ENCODE measurements around the gene IFIT3. TPM values are rescaled to one million over a fixed set of nuclear protein-coding genes. Genes with fewer than 3 reads are reported as not detected.

IFIT3 gene
- total RNA-seq, 1 experiment from 2014 or later = 0.55 TPM

DNA sequence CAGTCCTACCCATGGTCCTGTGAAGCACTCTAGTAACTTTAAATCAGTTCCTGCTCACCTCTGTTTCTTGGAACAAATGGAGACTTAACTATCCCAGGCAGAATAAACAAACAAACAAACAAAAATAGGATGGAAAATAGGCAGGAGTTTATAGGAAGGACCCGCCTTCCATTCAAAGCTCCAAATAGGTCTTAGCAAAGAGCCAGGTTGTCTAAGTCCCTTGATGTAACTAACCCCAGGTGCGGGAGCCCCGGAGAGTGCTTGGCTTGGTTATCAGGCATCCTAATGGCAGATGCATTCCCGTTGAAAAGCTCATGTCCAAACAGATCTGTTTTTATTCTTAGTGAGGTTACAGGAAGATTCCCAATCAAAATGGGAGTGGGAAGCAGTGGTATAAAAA lies 23.8 kb upstream of the IFIT3 start:
- peaks cover 0 to 2% (median 0%) of the 10 kb centered on the region in 3 experiments; a peak in 1 of 7 replicates for H3K36me3 Mint-ChIP-seq (ENCODE audit: insufficient read depth in 1 of 3, low read depth in 3 of 3)
- H3K27ac Mint-ChIP-seq = no peak overlapping the region
- DNase-seq = no peak
- Histone ChIP-seq H3K9ac (ENCODE audit: extremely low read depth, insufficient read length, low read length) (no peak overlapping the region), H2BK12ac (ENCODE audit: insufficient read length, low read depth, low read length) (no peak overlapping the region), H3K23me2 (ENCODE audit: insufficient read length, low read depth, low read length, poor library complexity, severe bottlenecking) (no peaks in the 10 kb centered on the region), H3K4me2 (ENCODE audit: insufficient read depth, insufficient read length, low read length) (no peak overlapping the region), H2BK120ac (ENCODE audit: low read depth, low read length, poor library complexity, severe bottlenecking) (no peak overlapping the region), H2AK5ac (ENCODE audit: insufficient read length, low read length) (no peak overlapping the region), H2BK20ac (ENCODE audit: low read depth, low read length, poor library complexity, severe bottlenecking) (no peak overlapping the region), H4K5ac (ENCODE audit: insufficient read length, low read depth, low read length) (no peak overlapping the region), H4K20me1 (ENCODE audit: control insufficient read depth, insufficient read depth, insufficient read length) (no peaks in the 10 kb centered on the region), H3K79me2 (ENCODE audit: insufficient read depth, low read length) (no peaks in the 10 kb centered on the region), H4K8ac (replicated peaks; ENCODE audit: insufficient read length, low read depth, low read length) (no peak overlapping the region), H3K79me1 (ENCODE audit: insufficient read depth, low read depth, low read length, poor library complexity, severe bottlenecking) (no peaks in the 10 kb centered on the region), H3K14ac (ENCODE audit: insufficient read depth, low read length) (no peak overlapping the region), H2BK5ac (ENCODE audit: insufficient read length, low read length) (no peak overlapping the region), H3K18ac (ENCODE audit: insufficient read length, low read depth, low read length) (no peak overlapping the region), H3K27me3 (ENCODE audit: insufficient read depth, low read length) (no peaks in the 10 kb centered on the region), H3K27ac (ENCODE audit: insufficient read length, low read depth, low read length) (no peak overlapping the region), H3K9me3 (ENCODE audit: control insufficient read depth, low read depth, low read length) (no peaks in the 10 kb centered on the region), H3K4ac (ENCODE audit: low read depth, low read length) (no peak overlapping the region), H2BK15ac (ENCODE audit: low read depth, low read length) (no peak overlapping the region), H2AFZ (ENCODE audit: low read length) (no peak overlapping the region), H3K23ac (ENCODE audit: insufficient read length, low read depth, low read length) (no peak overlapping the region), H3T11ph (ENCODE audit: low read length) (no peak overlapping the region), H3K56ac (ENCODE audit: insufficient read length, low read depth, low read length) (no peak overlapping the region), H3K4me1 (ENCODE audit: insufficient read depth, low read length) (peaks cover 3% of the 10 kb centered on the region), H4K91ac (ENCODE audit: insufficient read length, low read depth, low read length) (no peak overlapping the region)
- no peak overlapping the region for H3K4me3 Mint-ChIP-seq
- peaks cover 14 to 16% of the 10 kb centered on the region in 2 experiments for H3K4me1 Mint-ChIP-seq
- 0 out of 5 replicates have a peak, but pooled peaks cover 0 to 3% of the 10 kb centered on the region in 2 experiments for H3K9me3 Mint-ChIP-seq
- no CpG with 5 or more reads among the region's 4 CpGs for WGBS (ENCODE audit: extremely low coverage, insufficient read length, low lambda C conversion rate)
- TF ChIP-seq, protein P1, sequence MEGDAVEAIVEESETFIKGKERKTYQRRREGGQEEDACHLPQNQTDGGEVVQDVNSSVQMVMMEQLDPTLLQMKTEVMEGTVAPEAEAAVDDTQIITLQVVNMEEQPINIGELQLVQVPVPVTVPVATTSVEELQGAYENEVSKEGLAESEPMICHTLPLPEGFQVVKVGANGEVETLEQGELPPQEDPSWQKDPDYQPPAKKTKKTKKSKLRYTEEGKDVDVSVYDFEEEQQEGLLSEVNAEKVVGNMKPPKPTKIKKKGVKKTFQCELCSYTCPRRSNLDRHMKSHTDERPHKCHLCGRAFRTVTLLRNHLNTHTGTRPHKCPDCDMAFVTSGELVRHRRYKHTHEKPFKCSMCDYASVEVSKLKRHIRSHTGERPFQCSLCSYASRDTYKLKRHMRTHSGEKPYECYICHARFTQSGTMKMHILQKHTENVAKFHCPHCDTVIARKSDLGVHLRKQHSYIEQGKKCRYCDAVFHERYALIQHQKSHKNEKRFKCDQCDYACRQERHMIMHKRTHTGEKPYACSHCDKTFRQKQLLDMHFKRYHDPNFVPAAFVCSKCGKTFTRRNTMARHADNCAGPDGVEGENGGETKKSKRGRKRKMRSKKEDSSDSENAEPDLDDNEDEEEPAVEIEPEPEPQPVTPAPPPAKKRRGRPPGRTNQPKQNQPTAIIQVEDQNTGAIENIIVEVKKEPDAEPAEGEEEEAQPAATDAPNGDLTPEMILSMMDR (conservative IDR thresholded peaks at IDR 0.05) = no peak
- no peaks in the 10 kb centered on the region; the same call in 1 of the 2 replicates for H3K27me3 Mint-ChIP-seq (ENCODE audit: low read depth)

Data from H9 (cell line).